ENCODE data around the gene ANGPTL4.

DNA sequence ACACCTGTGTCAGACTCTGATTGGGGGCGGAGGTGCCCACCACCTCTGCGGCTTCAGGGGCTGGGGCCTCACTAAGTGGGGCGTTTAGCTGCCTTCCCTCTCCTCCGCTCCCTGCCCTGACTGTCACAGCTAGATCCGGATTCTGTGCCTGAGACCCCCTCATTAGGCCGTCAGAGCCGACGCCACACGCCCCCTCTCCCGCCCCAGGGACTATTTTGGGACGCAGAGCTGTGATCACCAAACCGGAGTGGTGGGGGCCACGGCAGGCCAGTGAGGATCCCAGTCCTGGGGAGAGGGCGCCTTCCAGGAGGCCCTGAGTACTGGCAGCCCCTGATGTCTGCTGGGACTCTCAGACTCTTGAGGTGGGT, 21.7 kb upstream of the ANGPTL4 start:
- TF ChIP-seq POLR2AphosphoS5 (IDR thresholded peaks at IDR 0.05) (no peak), POLR2A (IDR thresholded peaks at IDR 0.05) (no peak)
- TF ChIP-seq, protein P1, sequence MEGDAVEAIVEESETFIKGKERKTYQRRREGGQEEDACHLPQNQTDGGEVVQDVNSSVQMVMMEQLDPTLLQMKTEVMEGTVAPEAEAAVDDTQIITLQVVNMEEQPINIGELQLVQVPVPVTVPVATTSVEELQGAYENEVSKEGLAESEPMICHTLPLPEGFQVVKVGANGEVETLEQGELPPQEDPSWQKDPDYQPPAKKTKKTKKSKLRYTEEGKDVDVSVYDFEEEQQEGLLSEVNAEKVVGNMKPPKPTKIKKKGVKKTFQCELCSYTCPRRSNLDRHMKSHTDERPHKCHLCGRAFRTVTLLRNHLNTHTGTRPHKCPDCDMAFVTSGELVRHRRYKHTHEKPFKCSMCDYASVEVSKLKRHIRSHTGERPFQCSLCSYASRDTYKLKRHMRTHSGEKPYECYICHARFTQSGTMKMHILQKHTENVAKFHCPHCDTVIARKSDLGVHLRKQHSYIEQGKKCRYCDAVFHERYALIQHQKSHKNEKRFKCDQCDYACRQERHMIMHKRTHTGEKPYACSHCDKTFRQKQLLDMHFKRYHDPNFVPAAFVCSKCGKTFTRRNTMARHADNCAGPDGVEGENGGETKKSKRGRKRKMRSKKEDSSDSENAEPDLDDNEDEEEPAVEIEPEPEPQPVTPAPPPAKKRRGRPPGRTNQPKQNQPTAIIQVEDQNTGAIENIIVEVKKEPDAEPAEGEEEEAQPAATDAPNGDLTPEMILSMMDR (IDR thresholded peaks at IDR 0.05) = no peak

Data from gastroesophageal sphincter (tissue), 3 donors.